SU-DHL-6 (cell line): ENCODE results near the gene WDR37.
"Not testable (repeated sequence)": the region's sequence is repeated elsewhere in the genome, so short reads cannot be mapped to it uniquely, and the experiment has no call there.

ENCODE experiments used
- H2AFZ ChIP-seq: fragments of 200-600 bp; sonication (generic); 2 replicates; pipeline ENCODE4 v1.6.1; 2014; ENCODE audit warnings: low read depth, mild to moderate bottlenecking, moderate library complexity, mixed read lengths, antibody characterized with exemption, low read length; ENCODE audit not compliant: severe bottlenecking
- H3F3A ChIP-seq: fragments of 200-600 bp; shearing (Covaris generic); 2 replicates; pipeline ENCODE4 v1.6.0; 2016; ENCODE audit warnings: antibody characterized with exemption, mild to moderate bottlenecking; ENCODE audit not compliant: insufficient read depth
- H3K27ac ChIP-seq: fragments of 200-600 bp; sonication (generic); 2 replicates; pipeline ENCODE4 v1.5.1; 2016; ENCODE audit warnings: low read depth, mild to moderate bottlenecking, low read length, moderate library complexity, mixed read lengths
- H3K27me3 ChIP-seq: fragments of 200-600 bp; sonication (generic), shearing (Covaris generic); 2 replicates; pipeline ENCODE4 v1.6.0; 2014; ENCODE audit warnings: mild to moderate bottlenecking, low read length
- H3K36me3 ChIP-seq: fragments of 200-600 bp; sonication (generic); 2 replicates; pipeline ENCODE4 v1.6.1; 2014; ENCODE audit warnings: mild to moderate bottlenecking, low read length, mixed read lengths
- H3K4me2 ChIP-seq: fragments of 300-600, 200-600 bp; shearing (Covaris generic), sonication (generic); 2 replicates; pipeline ENCODE4 v1.6.0; 2014; ENCODE audit warnings: low read length, low read depth, mild to moderate bottlenecking; ENCODE audit not compliant: poor library complexity, severe bottlenecking
- H3K4me3 ChIP-seq: fragments of 200-600 bp; sonication (generic); 2 replicates; pipeline ENCODE4 v1.5.1; 2014; ENCODE audit warnings: antibody characterized with exemption, low read length, mild to moderate bottlenecking, mixed read lengths; ENCODE audit not compliant: insufficient read depth, poor library complexity, severe bottlenecking
- H3K79me2 ChIP-seq: fragments of 200-600 bp; sonication (generic); 2 replicates; pipeline ENCODE4 v1.6.1; 2014; ENCODE audit warnings: mild to moderate bottlenecking, low read length, moderate library complexity; ENCODE audit not compliant: insufficient read depth
- H3K9ac ChIP-seq: fragments of 200-600 bp; sonication (generic); 2 replicates; pipeline ENCODE4 v1.7.0; 2014; ENCODE audit warnings: mild to moderate bottlenecking, low read length
- H3K9me2 ChIP-seq: fragments of 200-600 bp; sonication (generic); replicated peaks from 2 replicates; pipeline ENCODE4 v1.6.1; 2014; ENCODE audit warnings: low read length; ENCODE audit not compliant: insufficient read depth
- H3K9me3 ChIP-seq: fragments of 200-600 bp; sonication (generic); 2 replicates; pipeline ENCODE4 v1.6.1; 2014; ENCODE audit warnings: low read length, mixed read lengths; ENCODE audit not compliant: insufficient read depth
- H4K20me1 ChIP-seq: fragments of 200-600 bp; sonication (generic); 2 replicates; pipeline ENCODE4 v1.6.1; 2014; ENCODE audit warnings: low read depth, mild to moderate bottlenecking, antibody characterized with exemption, low read length, moderate library complexity, mixed read lengths
- EZH2phosphoT487 ChIP-seq: fragments of 200-600 bp; sonication (generic), shearing (Covaris generic); conservative IDR thresholded peaks from 2 replicates; pipeline ENCODE4 v1.6.1; 2018; ENCODE audit warnings: mild to moderate bottlenecking, antibody characterized with exemption, low read length, moderate library complexity, mixed read lengths
- TF ChIP-seq, protein P1 (sequence below): fragments of 200-600 bp; sonication (generic); IDR thresholded peaks from one replicate; pipeline ENCODE4 v1.5.1; 2017; ENCODE audit warnings: antibody characterized with exemption, mild to moderate bottlenecking, low read length, moderate library complexity; ENCODE audit not compliant: insufficient read depth, poor library complexity, severe bottlenecking

WDR37 gene

DNA sequence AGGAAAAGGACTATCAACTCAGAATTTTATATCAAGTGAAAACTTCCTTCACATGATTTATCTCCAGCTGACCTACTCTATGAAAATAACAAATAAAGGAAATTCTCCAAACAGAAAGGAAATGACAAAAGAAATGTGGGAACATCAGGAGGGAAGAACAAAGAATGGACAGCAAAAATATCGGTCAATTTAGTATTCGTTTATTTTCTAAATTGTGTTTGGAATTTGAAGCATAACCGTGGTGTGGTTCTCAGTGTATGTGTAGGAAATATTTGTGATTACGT is 8.7 kb downstream of the WDR37 start:
- H4K20me1 ChIP-seq = peaks cover 6% of the 10 kb centered on the region; the same call in 1 of the 2 replicates
- H3K79me2 ChIP-seq = peaks cover 27% of the 10 kb centered on the region
- H3K4me3 ChIP-seq = no peak overlapping the region
- H3K4me2 ChIP-seq = no peak overlapping the region
- TF ChIP-seq EZH2phosphoT487 = no peak
- TF ChIP-seq, protein P1, sequence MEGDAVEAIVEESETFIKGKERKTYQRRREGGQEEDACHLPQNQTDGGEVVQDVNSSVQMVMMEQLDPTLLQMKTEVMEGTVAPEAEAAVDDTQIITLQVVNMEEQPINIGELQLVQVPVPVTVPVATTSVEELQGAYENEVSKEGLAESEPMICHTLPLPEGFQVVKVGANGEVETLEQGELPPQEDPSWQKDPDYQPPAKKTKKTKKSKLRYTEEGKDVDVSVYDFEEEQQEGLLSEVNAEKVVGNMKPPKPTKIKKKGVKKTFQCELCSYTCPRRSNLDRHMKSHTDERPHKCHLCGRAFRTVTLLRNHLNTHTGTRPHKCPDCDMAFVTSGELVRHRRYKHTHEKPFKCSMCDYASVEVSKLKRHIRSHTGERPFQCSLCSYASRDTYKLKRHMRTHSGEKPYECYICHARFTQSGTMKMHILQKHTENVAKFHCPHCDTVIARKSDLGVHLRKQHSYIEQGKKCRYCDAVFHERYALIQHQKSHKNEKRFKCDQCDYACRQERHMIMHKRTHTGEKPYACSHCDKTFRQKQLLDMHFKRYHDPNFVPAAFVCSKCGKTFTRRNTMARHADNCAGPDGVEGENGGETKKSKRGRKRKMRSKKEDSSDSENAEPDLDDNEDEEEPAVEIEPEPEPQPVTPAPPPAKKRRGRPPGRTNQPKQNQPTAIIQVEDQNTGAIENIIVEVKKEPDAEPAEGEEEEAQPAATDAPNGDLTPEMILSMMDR = no peak
- no peaks in the 10 kb centered on the region for H3K36me3 ChIP-seq
- H3K9ac ChIP-seq = no peak overlapping the region
- no peaks in the 10 kb centered on the region for H3F3A ChIP-seq
- no peak overlapping the region for H3K27ac ChIP-seq
- no peak overlapping the region for H2AFZ ChIP-seq
- H3K9me3 ChIP-seq = no peaks in the 10 kb centered on the region
- H3K27me3 ChIP-seq = no peaks in the 10 kb centered on the region
- no peaks in the 10 kb centered on the region for H3K9me2 ChIP-seq

DNA sequence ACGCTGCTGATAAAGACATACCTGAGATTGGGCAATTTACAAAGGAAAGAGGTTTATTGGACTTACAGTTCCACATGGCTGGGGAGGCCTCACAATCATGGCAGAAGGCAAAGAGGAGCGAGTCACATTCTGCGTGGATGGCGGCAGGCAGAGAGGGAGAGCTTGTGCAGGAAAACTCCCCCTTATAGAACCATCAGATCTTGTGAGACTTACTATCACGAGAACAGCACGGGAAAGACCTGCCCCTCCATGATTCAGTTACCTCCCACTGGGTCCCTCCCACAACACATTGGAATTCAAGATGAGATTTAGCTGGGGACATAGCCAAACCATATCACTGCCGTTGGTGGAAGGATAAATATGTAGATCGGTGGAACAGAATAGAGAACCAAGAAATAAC is 10.5 kb downstream of the WDR37 start:
- H3K36me3 ChIP-seq, H3K4me2 ChIP-seq, H3K9ac ChIP-seq, H3K27me3 ChIP-seq, H4K20me1 ChIP-seq, H3K4me3 ChIP-seq, H3K9me3 ChIP-seq, H3K27ac ChIP-seq, H3F3A ChIP-seq, H2AFZ ChIP-seq, H3K9me2 ChIP-seq: not testable (repeated sequence)
- peaks cover 16% of the 10 kb centered on the region; the same call in 1 of the 2 replicates for H3K79me2 ChIP-seq

DNA sequence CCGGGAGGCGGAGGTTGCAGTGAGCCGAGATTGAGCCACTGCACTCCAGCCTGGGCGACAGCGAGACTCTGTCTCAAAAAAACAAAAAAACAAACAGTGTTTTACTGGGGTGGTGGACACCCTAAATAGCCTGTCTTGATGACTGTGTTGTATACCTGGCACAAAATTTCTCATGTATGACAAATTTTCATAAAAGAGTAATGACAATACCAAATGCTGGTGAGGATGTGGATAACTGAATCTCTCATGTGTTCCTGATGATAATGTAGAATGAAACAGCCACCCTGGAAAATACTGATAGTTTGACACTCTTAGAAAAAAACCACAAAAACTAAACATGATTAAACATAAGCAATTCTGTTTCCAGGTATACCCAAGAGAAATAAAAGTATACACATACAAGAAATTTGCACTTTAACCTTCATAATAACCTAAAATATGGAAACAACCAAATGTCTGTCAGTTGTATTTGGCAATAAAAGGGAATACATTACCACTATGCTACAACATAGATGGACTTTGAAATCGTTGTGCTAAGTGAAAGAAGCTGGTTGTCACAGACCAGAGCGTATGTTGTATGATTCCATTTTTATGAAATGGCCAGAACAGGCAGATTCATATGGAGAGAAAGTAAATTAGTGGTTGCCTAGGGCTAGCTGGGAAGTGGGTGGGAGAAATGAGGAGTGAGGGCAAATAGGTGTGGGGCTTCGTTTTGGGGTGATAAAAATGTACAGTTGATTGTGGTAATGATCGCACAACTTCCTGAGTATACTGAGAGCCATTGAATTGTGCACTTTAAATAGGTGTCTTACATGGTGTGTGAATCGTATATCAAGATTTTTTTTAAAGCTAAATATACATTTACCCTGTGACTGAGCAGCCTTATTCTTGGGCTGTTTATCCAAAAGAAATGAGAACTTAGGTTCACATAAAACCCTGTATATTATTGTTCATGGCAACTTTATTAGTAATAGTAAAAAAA is 12.5 kb downstream of the WDR37 start:
- no peak overlapping the region for H3K9ac ChIP-seq

More for the DNA sequence above, 12.5 kb downstream of the WDR37 start:
- no peaks in the 10 kb centered on the region for H3K9me2 ChIP-seq
- H2AFZ ChIP-seq = no peak overlapping the region
- H3K4me2 ChIP-seq = no peak overlapping the region
- no peaks in the 10 kb centered on the region for H3K27me3 ChIP-seq
- no peaks in the 10 kb centered on the region for H3K9me3 ChIP-seq
- H3K27ac ChIP-seq = no peak overlapping the region
- H3K4me3 ChIP-seq = no peak overlapping the region
- 0 out of 2 replicates have a peak, but pooled peaks cover 6% of the 10 kb centered on the region for H3K36me3 ChIP-seq
- TF ChIP-seq, protein P1 = no peak
- TF ChIP-seq EZH2phosphoT487 = no peak
- H4K20me1 ChIP-seq = 0 out of 2 replicates have a peak, but pooled peaks cover 3% of the 10 kb centered on the region
- H3F3A ChIP-seq = no peaks in the 10 kb centered on the region
- peaks cover 7% of the 10 kb centered on the region; the same call in 1 of the 2 replicates for H3K79me2 ChIP-seq
